Keratinocyte (primary cell): ENCODE data around the gene LAMA3.

ENCODE experiments used
- CTCF ChIP-seq, 3 experiments: IDR thresholded peaks in 1 of 3; conservative IDR thresholded peaks in 1 of 3; optimal IDR thresholded peaks in 1 of 3; 2 replicates in 2 of 3; 3 replicates in 1 of 3; pipeline versions ENCODE3 to v1.5.1; 2011; ENCODE audit warnings: low read length in 3 of 3, mild to moderate bottlenecking in 3 of 3, moderate library complexity in 2 of 3, control low read depth in 1 of 3, inconsistent platforms in 1 of 3; ENCODE audit not compliant: insufficient read depth in 2 of 3; ENCODE audit errors: extremely low read depth in 1 of 3
- EZH2 ChIP-seq: IDR thresholded peaks from one replicate; pipeline ENCODE4 v1.6.1; 2012; ENCODE audit warnings: inconsistent platforms, mild to moderate bottlenecking, low read length, moderate library complexity

- TF ChIP-seq CTCF (optimal IDR thresholded peaks at IDR 0.05 in 1 of 3, IDR thresholded peaks at IDR 0.05 in 1 of 3, conservative IDR thresholded peaks at IDR 0.05 in 1 of 3; ENCODE audit: extremely low read depth in 1 of 3, insufficient read depth in 2 of 3, low read length in 3 of 3) (peak in 2 of 3 experiments; percentile 22 to 37), EZH2 (no peak)
Observed at GRCh38 chr18:23812546-23813440, 123.5 kb downstream of the LAMA3 start.
